HG03025 (cell line): ENCODE measurements around the gene UBL7.

Source experiments
- ATAC-seq: cut with Tn5 transposase; IDR thresholded peaks from one replicate; pipeline ENCODE4 v1.9.1; 2021; ENCODE audit warnings: mild to moderate bottlenecking, moderate library complexity; ENCODE audit not compliant: unreplicated experiment, low FRiP score

The UBL7 gene

DNA sequence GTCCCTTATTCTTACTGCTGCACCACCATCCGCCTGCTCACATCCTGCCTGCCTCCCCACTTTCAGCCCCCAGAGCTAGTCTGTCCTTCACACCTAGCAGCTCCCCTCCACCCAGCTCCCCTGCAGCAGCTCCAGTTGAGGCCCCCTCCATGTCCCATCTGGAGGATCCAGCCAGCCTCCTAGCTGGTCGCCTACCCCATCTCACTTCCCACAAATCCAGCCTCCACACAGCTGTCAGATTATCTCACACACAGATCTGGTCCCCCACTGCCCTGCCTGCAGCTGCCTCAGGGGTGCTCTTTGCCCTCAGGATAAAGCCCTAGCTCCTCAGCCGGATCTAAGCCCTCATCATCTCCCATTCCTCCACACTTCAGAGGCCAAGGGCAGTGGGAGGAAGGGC lies 18.4 kb downstream of the UBL7 start:
- ATAC-seq, result no peak

DNA sequence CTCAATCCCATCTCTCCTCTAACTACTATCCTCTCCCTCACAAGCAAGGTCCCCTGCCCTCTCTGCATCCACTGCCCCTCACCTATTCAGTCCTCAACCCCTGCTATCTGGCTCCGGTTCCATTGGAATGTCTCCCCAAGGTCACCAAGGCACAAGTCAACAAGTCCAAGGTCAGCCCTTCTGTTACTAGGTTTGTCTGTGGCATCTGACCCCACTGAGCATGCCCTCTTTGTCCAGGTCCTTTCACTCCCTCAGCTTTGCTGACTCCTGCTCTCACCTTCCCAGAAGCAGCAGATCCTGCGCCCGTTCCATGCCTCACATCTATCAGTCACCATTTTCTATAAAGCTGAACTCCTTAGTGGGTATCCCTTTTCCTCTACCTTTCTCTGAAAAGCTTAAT lies 18.9 kb downstream of the UBL7 start:
- no peak for ATAC-seq

DNA sequence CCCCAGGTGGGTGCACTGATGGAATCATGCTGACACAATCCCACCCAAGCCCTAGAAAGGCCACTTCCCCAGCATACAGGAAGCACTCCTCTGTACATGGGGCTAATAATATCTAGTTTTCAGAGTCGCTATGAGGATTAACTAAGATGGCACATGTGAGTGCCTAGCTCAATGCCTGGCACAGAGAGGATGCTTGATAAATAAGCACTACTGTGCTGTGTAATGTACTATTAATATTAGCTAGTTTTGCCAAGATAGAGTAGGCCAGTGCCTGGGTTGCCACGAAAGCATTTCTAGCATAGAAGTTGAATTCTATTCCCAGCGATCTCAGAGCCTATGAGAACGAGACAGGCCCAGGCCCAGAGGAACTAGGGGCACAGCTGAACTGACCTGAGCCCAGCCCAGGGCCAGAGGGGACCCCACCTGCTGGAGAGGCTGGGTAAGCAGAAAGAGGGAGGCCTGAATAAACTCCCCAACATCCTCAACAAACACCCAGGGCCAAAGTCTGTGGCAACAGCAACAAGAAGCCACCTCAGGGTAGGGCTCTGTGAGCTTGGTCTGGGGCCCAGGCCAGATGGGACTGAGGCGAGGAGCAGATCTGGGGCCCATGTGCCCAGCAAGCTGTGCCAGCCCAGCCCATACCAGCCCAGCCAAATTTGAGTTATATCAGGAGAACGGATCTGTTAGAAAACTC lies 19.6 kb downstream of the UBL7 start:
- no peak for ATAC-seq

- no peak for ATAC-seq
Measured at GRCh38 chr15:74438721-74439316, 22.1 kb downstream of the UBL7 start.

DNA sequence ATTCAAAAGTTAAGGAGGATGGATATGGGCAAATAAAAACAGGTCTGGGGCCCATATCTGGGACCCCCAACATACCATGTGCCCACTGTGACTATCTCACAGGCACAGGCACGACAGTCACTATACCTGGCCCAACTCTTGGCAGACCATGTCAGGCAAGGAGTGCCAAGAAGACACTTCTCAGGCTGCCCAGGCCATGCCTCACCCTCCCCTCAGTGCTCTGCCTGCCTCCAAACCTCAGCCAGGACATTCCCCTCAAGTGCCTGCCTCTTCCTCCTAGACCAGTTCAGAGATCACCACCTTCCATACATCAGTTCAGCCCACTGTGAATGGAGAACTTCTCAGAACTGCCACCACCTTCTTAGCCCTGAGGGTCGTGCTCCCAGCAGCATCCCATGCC lies 22.8 kb downstream of the UBL7 start:
- no peak for ATAC-seq

GRCh38 chr15:74434263-74435136 lies 26.5 kb downstream of the UBL7 start:
- no peak for ATAC-seq

DNA sequence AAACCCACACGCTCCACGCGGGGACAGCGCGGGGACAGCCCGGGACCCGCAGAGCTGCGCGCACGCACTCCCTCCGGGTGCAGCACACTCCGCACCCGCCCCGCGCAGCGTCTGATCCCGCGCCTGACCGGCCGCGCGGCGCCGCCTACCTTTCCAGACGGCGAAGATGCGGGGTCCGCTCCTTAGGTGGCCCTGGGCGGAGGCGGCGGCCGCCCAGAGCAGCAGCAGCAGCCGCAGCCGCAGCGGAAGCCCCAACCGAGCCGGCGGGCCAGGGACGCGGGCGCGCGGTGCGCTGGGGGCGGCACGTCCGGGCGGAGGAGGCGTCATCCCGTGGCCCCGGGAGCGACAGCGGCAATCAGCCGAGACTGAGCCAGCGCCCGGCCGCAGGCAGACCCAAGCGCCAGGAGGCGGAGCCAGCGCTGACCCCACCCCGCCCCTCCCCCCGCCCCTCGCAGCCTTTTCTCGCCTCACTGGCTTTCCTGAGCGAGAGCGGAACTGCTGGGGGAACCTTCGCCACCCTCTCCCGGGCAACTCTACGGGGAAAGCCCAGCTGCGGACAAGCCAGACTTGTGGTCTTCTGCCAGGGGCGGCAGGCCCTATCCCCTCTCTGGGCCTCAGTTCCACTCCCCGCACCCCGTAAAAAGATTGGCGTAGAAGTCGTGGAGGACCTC lies 27.2 kb downstream of the UBL7 start, which contains the start of gene SEMA7A:
Gene SEMA7A (minus strand): TSS at position 367 of the 671 bp plus-strand sequence. CDS start 40 bp downstream, at position 327.
- ATAC-seq, result peak; percentile 56

DNA sequence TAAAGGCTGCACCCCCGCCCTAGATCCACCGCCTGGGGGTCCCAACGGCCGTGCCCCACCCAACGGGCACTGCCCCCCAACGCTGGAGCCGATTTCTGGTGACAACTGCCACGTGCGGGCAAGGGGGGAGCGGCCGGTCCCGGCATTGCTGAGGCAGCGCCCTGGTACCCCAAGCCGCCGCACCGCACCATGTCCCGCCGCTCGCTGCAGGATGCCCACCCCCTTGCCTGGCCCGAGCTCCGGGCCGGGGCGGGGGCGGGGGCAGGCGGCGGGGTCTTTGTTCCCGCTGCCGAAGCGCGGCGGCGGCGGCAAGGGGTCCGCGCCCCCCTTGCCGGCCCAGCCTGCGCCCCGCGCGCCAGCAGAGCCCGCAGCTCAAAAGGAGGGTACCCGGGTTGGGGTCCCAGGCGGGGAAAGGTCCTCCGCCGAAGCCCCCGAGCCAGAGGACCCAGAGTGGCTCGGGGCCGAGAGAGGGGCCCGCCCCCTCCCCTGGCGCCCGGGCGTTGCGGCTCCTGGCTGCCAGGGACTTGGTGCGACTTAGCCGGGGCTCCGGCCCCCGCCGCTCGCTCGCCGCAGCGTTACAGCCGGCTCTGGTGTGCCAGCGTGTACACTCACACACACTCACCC lies 27.9 kb downstream of the UBL7 start:
- peak; percentile 14 for ATAC-seq

GRCh38 chr15:74432271-74432967 lies 28.5 kb downstream of the UBL7 start:
- ATAC-seq, result no peak

- ATAC-seq, result no peak
Measured at GRCh38 chr15:74431645-74432044, 29.3 kb downstream of the UBL7 start.

DNA sequence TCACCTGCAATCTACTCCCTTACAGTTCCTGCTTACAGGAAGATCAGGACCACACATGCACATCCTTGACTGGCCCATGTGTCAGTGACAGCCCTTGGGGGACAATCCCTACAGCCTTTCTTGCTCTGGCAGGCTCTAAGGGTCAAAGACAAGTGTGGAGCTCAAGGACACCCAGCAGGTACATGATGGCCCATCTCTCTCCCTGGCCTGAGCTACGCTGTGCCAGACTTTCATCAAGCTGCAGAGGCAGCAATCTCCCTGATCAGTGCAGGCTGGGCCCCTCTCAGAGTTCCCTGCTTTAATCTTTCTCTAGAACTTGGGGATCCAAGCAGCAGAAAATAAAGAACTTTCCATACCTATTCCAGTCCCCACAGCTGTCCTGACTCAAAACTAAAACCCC lies 29.8 kb downstream of the UBL7 start:
- ATAC-seq, result no peak

GRCh38 chr15:74430510-74430951 lies 30.4 kb downstream of the UBL7 start:
- no peak for ATAC-seq

DNA sequence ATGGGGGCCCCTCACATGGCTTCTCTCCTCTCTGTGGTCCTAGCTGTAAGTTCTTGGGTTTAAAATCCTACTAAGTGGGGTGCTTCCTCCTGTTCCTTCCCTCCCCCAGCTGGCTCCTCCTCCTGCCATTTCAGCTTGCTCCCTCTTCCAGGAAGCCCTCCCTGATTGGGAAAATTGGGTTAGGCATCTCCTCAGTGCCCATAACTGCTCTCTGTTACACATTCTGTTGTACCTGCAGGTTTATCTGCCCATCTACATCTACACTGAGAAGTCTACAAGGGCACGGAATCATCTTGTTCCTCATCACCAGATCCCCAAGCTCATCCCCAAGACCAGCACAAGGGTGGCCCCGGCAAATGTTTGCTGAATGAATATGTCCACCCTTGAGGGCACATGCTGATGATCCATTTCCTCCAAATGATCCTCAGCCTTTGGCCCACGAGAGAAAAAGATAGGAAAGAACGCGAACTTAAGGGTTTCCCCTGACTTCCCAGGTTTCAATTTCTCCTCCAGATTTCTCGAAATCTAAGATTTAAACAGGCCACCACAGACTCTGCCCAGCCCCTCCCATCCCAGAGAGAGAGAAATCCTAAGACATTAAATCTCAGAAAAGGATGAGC lies 31.1 kb downstream of the UBL7 start:
- no peak for ATAC-seq

- ATAC-seq, result no peak
Measured at GRCh38 chr15:74428970-74429780, 31.8 kb downstream of the UBL7 start.

DNA sequence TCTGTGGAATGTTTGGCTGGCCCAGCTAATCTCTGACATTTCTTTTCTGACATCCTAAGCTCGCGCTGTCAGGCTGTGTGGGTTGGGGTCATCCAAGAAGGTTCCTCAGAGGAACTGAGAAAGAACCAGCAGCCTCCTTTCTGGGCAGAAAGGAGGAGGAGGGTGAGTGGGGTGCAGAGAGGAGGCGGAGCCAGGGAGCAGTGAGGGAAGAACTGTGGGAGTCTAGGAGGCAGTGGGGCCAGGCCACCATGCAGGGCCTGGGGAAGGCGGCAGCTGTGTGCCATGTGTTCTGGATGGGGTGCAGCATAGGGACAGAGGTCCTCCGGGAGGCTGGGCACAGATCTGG lies 32.5 kb downstream of the UBL7 start:
- no peak for ATAC-seq

DNA sequence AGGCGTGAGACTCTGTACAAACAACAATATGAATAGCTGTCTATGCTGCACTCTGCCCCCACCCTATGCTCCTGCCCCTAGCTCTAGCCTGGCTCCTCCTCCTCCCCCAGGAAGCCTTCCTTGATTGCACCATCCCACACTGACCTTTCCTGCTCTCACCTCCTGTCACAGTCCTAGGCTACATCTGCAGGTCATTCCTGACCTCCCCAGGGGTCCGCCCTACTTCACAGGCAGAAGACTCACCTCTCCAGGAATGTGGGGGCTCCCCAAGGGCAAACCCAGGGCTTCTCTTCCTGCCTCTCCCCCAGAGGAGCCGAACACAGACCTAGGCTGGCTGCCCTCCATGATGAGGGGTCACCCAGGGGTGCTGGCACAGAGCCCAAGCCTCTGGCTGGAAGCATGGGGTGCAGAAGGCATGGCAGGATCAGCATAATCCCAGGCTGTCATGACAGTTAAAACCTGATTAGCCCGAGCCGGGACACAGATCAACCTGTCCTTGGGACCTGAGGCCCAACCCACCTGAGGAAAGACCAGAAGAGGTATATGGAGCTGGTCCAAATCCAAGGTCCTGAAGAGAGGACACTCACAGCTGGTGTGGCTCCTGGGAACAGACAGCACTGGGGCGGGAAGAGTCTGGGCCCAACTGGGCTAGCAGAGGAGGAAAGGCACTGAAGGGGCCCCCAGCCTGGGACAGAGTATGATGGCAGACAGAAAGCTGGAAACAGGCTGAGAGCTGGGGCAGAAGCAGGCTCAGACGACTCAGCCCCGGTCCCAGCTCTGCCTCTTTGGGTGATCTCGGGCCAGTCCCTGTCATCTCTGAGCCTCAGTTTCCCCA lies 33.1 kb downstream of the UBL7 start:
- no peak for ATAC-seq

- no peak for ATAC-seq
Measured at GRCh38 chr15:74426404-74427281, 34.3 kb downstream of the UBL7 start.
